Stimulated activated naive CD4-positive, alpha-beta T cell (primary cell): ENCODE measurements around the gene NVL.
A peak's percentile ranks its signal among the peaks of the same experiment; 100 is the strongest.

Source experiments
- DNase-seq, 6 experiments: peaks; one replicate each; lab custom pipeline; 2025; lab: John Stamatoyannopoulos, UW

NVL gene

GRCh38 chr1:224282140-224282539, 47.8 kb downstream of the NVL start:
- no peak for DNase-seq

GRCh38 chr1:224276771-224277487, 53.0 kb downstream of the NVL start:
- no peak for DNase-seq

GRCh38 chr1:224274970-224275626, 54.9 kb downstream of the NVL start:
- no peak for DNase-seq

- no peak for DNase-seq
These were observed 56.3 kb downstream of the NVL start for GRCh38 chr1:224273641-224274040.

GRCh38 chr1:224271106-224271505, 58.9 kb downstream of the NVL start:
- no peak for DNase-seq

- no peak for DNase-seq
These were observed 62.0 kb downstream of the NVL start for GRCh38 chr1:224267925-224268324.

GRCh38 chr1:224266915-224267856, 62.8 kb downstream of the NVL start:
- no peak for DNase-seq

- DNase-seq: no peak
These were observed 63.7 kb downstream of the NVL start for GRCh38 chr1:224266105-224266914.

- DNase-seq: no peak
These were observed 65.7 kb downstream of the NVL start for GRCh38 chr1:224264321-224264720.

GRCh38 chr1:224262373-224263054, 67.5 kb downstream of the NVL start:
- no peak for DNase-seq

GRCh38 chr1:224259986-224260385, 70.0 kb downstream of the NVL start:
- DNase-seq: no peak

GRCh38 chr1:224258351-224258750, 71.6 kb downstream of the NVL start:
- no peak for DNase-seq

- no peak for DNase-seq
These were observed 73.3 kb downstream of the NVL start for GRCh38 chr1:224256640-224257039.

GRCh38 chr1:224253721-224254120, 76.3 kb downstream of the NVL start:
- no peak for DNase-seq

GRCh38 chr1:224252479-224252878, 77.5 kb downstream of the NVL start:
- no peak for DNase-seq

GRCh38 chr1:224251741-224252146, 78.2 kb downstream of the NVL start:
- no peak for DNase-seq

- peak in 3 of 6 experiments; percentile 38 to 57 (median 43) for DNase-seq
These were observed 84.8 kb downstream of the NVL start for GRCh38 chr1:224245188-224245587.

GRCh38 chr1:224238756-224239155, 91.2 kb downstream of the NVL start:
- DNase-seq: no peak

- no peak for DNase-seq
These were observed 91.8 kb downstream of the NVL start for GRCh38 chr1:224238212-224238611.

- no peak for DNase-seq
These were observed 92.7 kb downstream of the NVL start for GRCh38 chr1:224237119-224237881.
